Kidney (tissue), 14 donors: ENCODE data around the gene INCA1. TPM values are rescaled to one million over a fixed set of nuclear protein-coding genes. Genes with fewer than 3 reads are reported as not detected.

Source experiments
- DNase-seq, 5 donors: peaks; one replicate each; pipeline ENCODE4 v3.0.0-alpha.2; 2013 to 2020
- FAIRE-seq: peaks from 2 replicates; lab custom pipeline; 2012; peaks lifted over from hg19 to GRCh38; lab: Jason Lieb, UNC
- H3K27ac ChIP-seq, 2 donors: one replicate each; pipeline ENCODE4 v1.7.0; 2013; ENCODE audit warnings: low read depth in 2 of 2, low read length in 2 of 2, inconsistent platforms in 1 of 2
- H3K27me3 ChIP-seq: one replicate; pipeline ENCODE4 v1.7.1; 2013; ENCODE audit warnings: low read length, inconsistent platforms; ENCODE audit not compliant: control insufficient read depth, insufficient read depth
- H3K36me3 ChIP-seq, 3 donors: one replicate each; pipeline versions ENCODE4 v1.7.0 to v1.7.1; 2013; ENCODE audit warnings: low read length in 3 of 3, control low read depth in 1 of 3, inconsistent platforms in 1 of 3; ENCODE audit not compliant: insufficient read depth in 3 of 3, control insufficient read depth in 2 of 3
- H3K4me1 ChIP-seq, 3 donors: one replicate each; pipeline versions ENCODE4 v1.7.0 to v1.7.1; 2013; ENCODE audit warnings: low read length in 3 of 3, inconsistent platforms in 1 of 3, low read depth in 1 of 3; ENCODE audit not compliant: control insufficient read depth in 2 of 3, insufficient read depth in 2 of 3
- H3K4me3 ChIP-seq, 3 donors: one replicate each; pipeline versions ENCODE4 v1.7.0 to v1.8.1; 2013; ENCODE audit warnings: low read length in 3 of 3, control low read depth in 1 of 3, inconsistent platforms in 1 of 3
- H3K9ac ChIP-seq, 3 donors: one replicate each; pipeline versions ENCODE4 v1.7.0 to v1.7.1; 2013; ENCODE audit warnings: low read length in 3 of 3, control low read depth in 1 of 3, inconsistent platforms in 1 of 3
- H3K9me3 ChIP-seq, 3 donors: one replicate each; pipeline versions ENCODE4 v1.7.0 to v1.7.1; 2013; ENCODE audit warnings: low read length in 3 of 3, control low read depth in 1 of 3, inconsistent platforms in 1 of 3; ENCODE audit not compliant: control insufficient read depth in 2 of 3, insufficient read depth in 1 of 3
- CTCF ChIP-seq: IDR thresholded peaks from 3 replicates; pipeline ENCODE4 v1.5.1; 2012; ENCODE audit warnings: mild to moderate bottlenecking, moderate library complexity, borderline replicate concordance; ENCODE audit not compliant: insufficient read depth; ENCODE audit errors: extremely low read depth
- intact Hi-C: fragments of 100-400 bp; cut with DNase I; formaldehyde crosslinking; loops from one replicate; pipeline ENCODE4 v1.11.1; 2022
- polyA plus RNA-seq: library from polyadenylated mRNA; stranded (reverse); fragments of 350-450 nt; fragmentation: Illumina TruSeq; extraction: RNeasy Lipid Tissue Mini Kit (QIAGEN cat#74804); gene quantifications from one replicate; pipeline ENCODE4 v1.2.3, GENCODE V29; 2014; ENCODE audit warnings: low read depth, low replicate concordance; ENCODE audit not compliant: insufficient read depth
- total RNA-seq: library from RNA; stranded (reverse); fragmentation: NEBNext Ultra II Directional; extraction: Animal tissue kit (Norgen Biotek cat#: 25700); gene quantifications from one replicate; pipeline ENCODE4 v1.2.1, GENCODE V29; 2021
- donor health status: control.
- donor health status: control.
- donor health status: control.
- donor health status: control.
- donor health status: control.
- donor health status: DM: yes; HTN: yes; CAD: no.
- donor health status: Normal renal cell carcinoma (clear cell type).

The INCA1 gene
- total and polyA plus RNA-seq, 2 donors from 2014 or later = 1.5 to 1.6 TPM

- intact Hi-C loops = no loop called here
- TF ChIP-seq CTCF = no peak
- DNase-seq = peak in 1 of 5 donors; percentile 75
- no peak for FAIRE-seq
- no peak overlapping the region for H3K27ac ChIP-seq
- H3K27me3 ChIP-seq = no peaks in the 10 kb centered on the region
- H3K4me1 ChIP-seq = peaks cover 0 to 20% (median 4%) of the 10 kb centered on the region in 3 donors
- peaks cover 2 to 39% (median 32%) of the 10 kb centered on the region in 3 donors for H3K36me3 ChIP-seq
- no peak overlapping the region for H3K9ac ChIP-seq
- H3K4me3 ChIP-seq = no peak overlapping the region
- H3K9me3 ChIP-seq = no peaks in the 10 kb centered on the region
These were observed 2.9 kb upstream of the INCA1 start for GRCh38 chr17:5000237-5000639.

GRCh38 chr17:4999430-5000093, 2.2 kb upstream of the INCA1 start:
- peak overlapping the region in 2 of 3 donors; percentile 18 to 43 for H3K9ac ChIP-seq
- intact Hi-C loops = no loop called here
- H3K27me3 ChIP-seq = no peaks in the 10 kb centered on the region
- H3K36me3 ChIP-seq = peaks cover 2 to 32% (median 26%) of the 10 kb centered on the region in 3 donors
- peaks cover 0 to 20% (median 4%) of the 10 kb centered on the region in 3 donors for H3K4me1 ChIP-seq
- peak overlapping the region in 1 of 2 donors; percentile 8 for H3K27ac ChIP-seq
- FAIRE-seq = no peak
- DNase-seq = no peak
- TF ChIP-seq CTCF = no peak
- no peaks in the 10 kb centered on the region for H3K9me3 ChIP-seq
- H3K4me3 ChIP-seq = peak overlapping the region in 2 of 3 donors; percentile 69 to 91

- H3K9ac ChIP-seq = peak overlapping the region; percentile 43 to 79 (median 57)
- peaks cover 0 to 20% (median 4%) of the 10 kb centered on the region in 3 donors for H3K4me1 ChIP-seq
- peak overlapping the region; percentile 69 to 91 (median 81) for H3K4me3 ChIP-seq
- FAIRE-seq (no peak), DNase-seq (peak in 4 of 5 donors; percentile 18 to 83 (median 49))
- H3K36me3 ChIP-seq = peaks cover 0 to 25% (median 20%) of the 10 kb centered on the region in 3 donors
- no peaks in the 10 kb centered on the region for H3K9me3 ChIP-seq
- TF ChIP-seq CTCF = no peak
- H3K27me3 ChIP-seq = no peaks in the 10 kb centered on the region
- intact Hi-C loops = no loop called here
- H3K27ac ChIP-seq = peak overlapping the region in 1 of 2 donors; percentile 8
These were observed 1.6 kb upstream of the INCA1 start for GRCh38 chr17:4998732-4999429.
